Measurements from ENCODE around the gene HPD. TPM values are rescaled to one million over a fixed set of nuclear protein-coding genes. Genes with fewer than 3 reads are reported as not detected.
"Not testable (repeated sequence)": the region's sequence is repeated elsewhere in the genome, so short reads cannot be mapped to it uniquely, and the experiment has no call there.

HPD gene
- total RNA-seq, 1 donor from 2014 or later, result not detected

- peak; percentile 65 for DNase-seq
Observed at GRCh38 chr12:121797937-121798786, 60.5 kb downstream of the HPD start.

- peak; percentile 75 for DNase-seq
Observed at GRCh38 chr12:121796855-121797751, 61.6 kb downstream of the HPD start.

GRCh38 chr12:121795034-121795968 lies 63.4 kb downstream of the HPD start:
- DNase-seq, result peak; percentile 62

- DNase-seq, result no peak
Observed at GRCh38 chr12:121794534-121795033, 64.1 kb downstream of the HPD start.

GRCh38 chr12:121793838-121794533 lies 64.7 kb downstream of the HPD start:
- DNase-seq, result peak; percentile 82

- no peak for DNase-seq
Observed at GRCh38 chr12:121793440-121793837, 65.2 kb downstream of the HPD start, which contains the start of gene RHOF. Gene RHOF (minus strand): TSS chr12:121793688. CDS start chr12:121793633, 55 bp downstream.

GRCh38 chr12:121792607-121793439 lies 65.8 kb downstream of the HPD start:
- no peak for DNase-seq

GRCh38 chr12:121791671-121792551 lies 66.7 kb downstream of the HPD start:
- DNase-seq, result no peak

- not testable (repeated sequence) for DNase-seq
Observed at GRCh38 chr12:121790785-121791184, 67.9 kb downstream of the HPD start.

- DNase-seq, result no peak
Observed at GRCh38 chr12:121789800-121790728, 68.6 kb downstream of the HPD start.

Small RNA genes within 50 kb of the gene (small RNA-seq; reads per million reads assigned to genes)
- gene AC069503.3, result not detected
- gene RF00017, result not detected
- not detected for gene RNU7-170P

Other genes with a start within 250 kb of the HPD start
- 1.9 TPM for gene ORAI1, start 232.3 kb downstream of the HPD start, total RNA-seq
- 2.8 TPM for gene MORN3, start 189.2 kb downstream of the HPD start, total RNA-seq
- gene TMEM120B, start 146.1 kb downstream of the HPD start, total RNA-seq, result 13.7 TPM
- gene RHOF, start 65.2 kb downstream of the HPD start, total RNA-seq, result 14.5 TPM
- 2.3 TPM for gene SETD1B, start 54.9 kb downstream of the HPD start, total RNA-seq
- 19.8 TPM for gene PSMD9, start 29.9 kb upstream of the HPD start, total RNA-seq
- gene CFAP251, start 59.7 kb upstream of the HPD start, total RNA-seq, result 9.5 TPM
- gene BCL7A, start 163.0 kb upstream of the HPD start, total RNA-seq, result 103 TPM
- gene MLXIP, start 219.9 kb upstream of the HPD start, total RNA-seq, result 7.6 TPM

All from occipital lobe (tissue), 3 donors.